HG02623 (cell line): ENCODE measurements around the gene PHYHIPL.

Experiments used
- ATAC-seq: cut with Tn5 transposase; IDR thresholded peaks from one replicate; pipeline ENCODE4 v1.9.1; 2021; ENCODE audit warnings: moderate library complexity; ENCODE audit not compliant: unreplicated experiment

PHYHIPL gene

DNA sequence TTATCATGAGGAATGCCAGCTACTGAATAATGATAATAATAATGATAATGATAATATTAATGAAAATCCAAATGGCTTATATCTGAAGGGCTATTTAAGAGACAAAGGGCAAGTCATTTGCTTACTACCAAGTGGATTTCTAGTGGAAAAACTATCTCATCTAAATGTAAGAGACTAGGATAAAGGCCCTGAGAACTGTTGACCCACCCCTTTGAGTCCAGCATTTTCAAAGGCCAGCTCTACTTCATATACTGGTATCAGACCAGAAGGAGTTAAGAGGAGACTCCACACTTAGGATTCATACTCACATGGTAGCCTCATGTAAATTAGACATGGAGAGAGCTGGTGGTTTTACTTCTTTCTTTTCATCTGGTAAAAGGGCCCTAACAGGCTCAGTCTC lies 76.0 kb downstream of the PHYHIPL start:
- ATAC-seq = no peak

DNA sequence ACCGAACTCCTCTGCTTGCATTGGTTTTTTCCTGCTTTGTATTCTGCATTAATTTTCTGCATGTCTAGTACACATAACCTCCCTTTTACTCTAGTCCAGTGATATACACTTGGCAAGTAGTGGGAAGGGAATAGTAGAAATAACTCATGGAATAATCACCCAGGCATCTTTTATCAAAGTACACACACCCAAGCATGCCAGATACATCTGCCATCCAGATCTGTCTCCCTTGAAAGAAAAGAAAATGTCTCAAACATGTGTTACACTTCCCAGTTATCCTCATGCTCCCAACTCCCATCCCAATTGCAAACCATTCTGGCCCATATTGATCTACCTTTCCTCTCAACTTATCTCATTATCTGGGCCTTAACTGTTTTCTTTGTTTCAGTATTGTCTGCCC lies 79.0 kb downstream of the PHYHIPL start:
- ATAC-seq = no peak

DNA sequence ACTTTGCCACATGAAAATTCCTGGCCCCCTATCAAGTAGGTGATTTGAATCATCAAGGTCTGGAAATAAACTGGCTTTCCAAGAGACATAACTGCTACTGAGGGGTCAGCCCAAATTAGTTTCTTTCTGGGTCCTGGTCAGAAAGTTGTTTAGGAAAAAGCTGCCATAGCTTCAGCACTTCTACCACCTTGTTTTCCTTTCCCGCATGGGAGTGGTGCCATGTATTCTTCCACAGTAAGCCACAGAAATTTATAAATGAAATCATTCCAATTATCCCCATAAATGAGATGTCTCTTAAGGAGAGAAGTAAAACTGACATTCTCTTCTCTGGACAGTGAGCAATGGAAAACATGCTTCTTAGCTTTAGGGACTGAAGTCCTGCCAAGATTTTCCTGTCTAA lies 80.8 kb downstream of the PHYHIPL start:
- no peak for ATAC-seq

GRCh38 chr10:59258890-59259289 lies 82.4 kb downstream of the PHYHIPL start:
- no peak for ATAC-seq

- ATAC-seq = no peak
Observed at GRCh38 chr10:59265141-59265540, 88.7 kb downstream of the PHYHIPL start.

DNA sequence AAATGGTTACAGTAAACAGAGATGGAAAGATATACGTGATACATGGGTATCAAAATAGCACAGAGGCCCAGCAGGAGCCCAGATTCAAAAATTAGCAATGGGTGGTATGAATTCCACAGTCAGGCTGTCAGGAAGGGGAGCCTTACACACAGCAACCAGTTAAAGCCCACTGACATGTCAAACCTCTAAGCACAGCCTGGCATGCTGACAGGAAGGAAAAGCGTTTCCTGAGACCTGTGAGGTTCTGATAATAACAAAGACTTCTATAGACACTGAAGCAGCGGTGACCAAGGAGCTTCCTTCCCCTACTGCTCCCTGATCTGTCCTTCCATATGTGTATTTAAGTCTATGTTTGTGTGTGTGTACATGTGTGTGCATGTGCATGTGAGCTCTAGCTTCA lies 89.9 kb downstream of the PHYHIPL start:
- ATAC-seq = no peak

DNA sequence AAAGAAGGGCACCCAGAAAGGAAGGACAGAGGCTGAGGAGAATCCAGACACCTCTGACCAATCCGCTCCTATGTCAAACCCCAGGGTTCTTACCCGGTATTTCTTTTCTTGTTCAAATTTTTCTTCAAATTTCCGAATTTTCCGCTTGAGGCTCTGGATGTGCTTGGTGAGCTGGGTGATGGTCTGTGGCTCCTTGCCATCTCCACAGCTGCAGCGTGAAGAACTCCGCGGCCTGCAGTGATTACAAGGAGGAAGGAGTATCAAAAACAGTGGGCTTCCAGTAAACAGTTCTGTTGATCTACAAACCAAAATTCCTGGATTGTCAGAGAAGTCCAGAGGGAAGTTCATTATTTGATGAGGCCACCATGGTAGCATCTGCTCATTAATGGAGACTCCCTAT lies 92.0 kb downstream of the PHYHIPL start:
- ATAC-seq = no peak

GRCh38 chr10:59269651-59270050 lies 93.2 kb downstream of the PHYHIPL start:
- ATAC-seq = no peak

GRCh38 chr10:59270492-59270891 lies 94.0 kb downstream of the PHYHIPL start:
- no peak for ATAC-seq

DNA sequence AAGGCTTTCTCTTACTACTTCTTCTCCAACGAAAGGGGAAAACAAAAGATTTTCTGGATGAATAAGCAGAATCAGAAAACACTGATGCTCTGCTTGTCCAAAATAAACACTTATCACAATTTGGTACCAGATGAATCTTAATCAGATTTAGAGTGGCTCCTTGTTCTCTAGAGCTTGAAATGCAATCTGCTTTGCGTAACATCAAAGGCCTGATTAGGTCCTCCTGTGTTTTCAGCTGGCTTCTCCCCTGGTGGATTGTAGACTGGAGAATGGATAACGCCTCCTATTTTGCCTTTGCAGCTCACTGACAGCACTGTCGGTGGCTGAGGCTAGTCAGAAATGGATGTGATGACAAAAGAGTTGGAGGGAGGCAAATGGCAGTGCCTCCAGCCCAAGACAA lies 94.7 kb downstream of the PHYHIPL start:
- ATAC-seq = no peak

- ATAC-seq = no peak
Observed at GRCh38 chr10:59272061-59272460, 95.6 kb downstream of the PHYHIPL start.

DNA sequence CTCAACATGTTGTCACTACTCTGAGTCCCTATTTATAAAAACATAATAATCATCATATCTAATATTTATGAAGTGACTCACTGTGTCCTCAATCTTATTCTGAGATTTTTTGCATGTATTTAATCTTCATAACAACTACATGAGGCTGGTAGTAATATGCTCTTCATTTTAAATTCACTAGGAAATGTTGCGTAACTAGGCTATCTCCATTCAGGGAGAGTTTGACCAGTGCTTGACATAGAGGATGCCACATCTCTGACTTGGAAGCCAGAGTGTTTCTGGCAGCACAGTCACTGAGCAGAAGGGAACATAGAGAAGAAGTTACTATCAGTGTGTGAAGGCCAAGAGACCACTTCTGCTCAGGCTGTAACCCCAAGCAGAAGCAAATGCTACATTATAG lies 97.0 kb downstream of the PHYHIPL start:
- no peak for ATAC-seq

DNA sequence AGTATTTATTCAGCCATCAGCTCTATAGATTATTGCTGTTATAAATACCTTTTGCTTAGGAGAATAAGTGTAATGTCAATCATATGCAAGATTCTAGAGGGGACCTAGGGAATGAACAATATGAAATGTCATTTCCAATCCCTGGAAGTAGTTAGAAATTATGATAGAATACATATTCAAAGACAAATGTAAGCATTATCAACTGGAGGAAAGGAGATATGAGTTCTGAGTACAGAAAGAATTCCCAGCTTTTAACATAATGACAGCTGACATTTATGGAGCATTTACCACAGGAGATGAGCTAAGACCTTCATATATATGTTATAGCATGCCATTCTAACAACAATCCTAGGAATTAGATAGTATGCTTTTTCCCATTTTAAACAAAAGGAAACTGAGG lies 99.7 kb downstream of the PHYHIPL start:
- no peak for ATAC-seq

DNA sequence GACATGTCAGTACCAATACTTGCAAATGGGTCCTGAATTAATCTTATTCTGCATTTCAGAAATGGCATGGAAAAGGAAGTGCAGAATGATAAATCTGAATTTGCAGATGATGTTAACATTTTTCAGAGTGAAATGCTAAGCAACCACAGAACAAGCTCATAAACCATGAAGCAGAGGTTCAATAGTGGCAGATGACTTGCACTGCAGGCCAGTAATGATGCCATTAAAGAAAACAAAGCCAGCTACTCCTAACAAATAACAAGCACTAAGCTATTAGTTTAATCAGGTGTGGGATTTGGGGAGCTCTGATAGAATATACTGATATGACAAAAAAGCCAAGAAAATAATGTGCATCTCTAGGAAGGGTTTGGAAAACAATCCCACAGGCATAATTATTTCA lies 100.5 kb downstream of the PHYHIPL start:
- no peak for ATAC-seq

GRCh38 chr10:59279476-59279875 lies 103.0 kb downstream of the PHYHIPL start:
- ATAC-seq = no peak

DNA sequence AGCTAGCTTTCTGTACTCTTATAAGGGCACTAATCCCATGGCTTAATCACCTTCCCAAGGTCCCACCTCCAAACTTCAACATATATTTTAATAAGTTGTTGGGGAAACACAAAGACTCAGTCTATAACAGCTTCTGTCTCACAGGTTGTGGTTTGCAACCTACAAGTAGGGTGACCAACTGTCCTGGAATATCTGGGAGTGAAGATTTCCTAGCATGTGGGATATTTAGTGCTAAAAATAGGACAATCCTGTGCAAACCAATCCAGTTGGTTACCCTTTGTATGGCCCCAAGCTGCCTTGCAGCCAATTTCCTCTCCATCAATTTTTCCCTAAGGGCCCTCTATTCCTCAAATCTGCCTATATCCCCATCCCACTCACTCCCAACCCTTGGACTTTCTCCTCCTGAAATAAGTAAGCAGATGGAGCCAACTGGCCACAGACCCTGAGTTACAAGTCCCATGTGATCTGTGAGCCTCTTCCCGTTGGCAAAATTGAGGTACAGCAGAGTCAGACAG lies 103.6 kb downstream of the PHYHIPL start:
- no peak for ATAC-seq

- ATAC-seq = no peak
Observed at GRCh38 chr10:59281861-59282260, 105.4 kb downstream of the PHYHIPL start.

DNA sequence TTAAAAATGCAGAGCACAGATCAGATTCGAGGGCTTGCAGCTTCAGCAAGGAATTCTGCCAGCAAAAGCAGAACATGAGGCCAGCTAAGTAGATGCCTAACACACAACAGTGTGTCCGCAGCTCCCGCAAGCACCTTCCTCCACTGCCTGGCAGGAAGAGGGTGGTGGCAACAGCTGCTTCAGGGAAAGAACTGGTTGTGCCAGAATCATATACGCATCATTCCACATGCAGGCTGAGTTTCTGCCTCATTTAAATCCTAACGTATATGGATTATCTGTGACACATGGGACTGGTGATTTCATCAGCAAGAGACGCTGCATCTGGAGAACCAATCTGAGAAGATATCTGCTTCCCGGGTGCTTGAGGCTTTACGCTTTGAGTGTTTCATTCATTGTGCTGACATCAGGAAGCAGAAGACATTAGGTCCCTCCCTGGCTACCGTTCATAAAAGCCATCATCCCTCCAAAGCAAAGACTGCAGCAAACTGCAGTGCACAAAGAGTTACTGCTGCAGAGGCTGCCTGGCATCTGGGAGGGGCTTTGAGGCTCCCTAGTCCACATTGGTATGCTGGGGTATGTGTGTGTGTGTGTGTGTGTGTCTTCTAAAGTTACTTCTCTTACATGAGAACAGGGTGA lies 107.1 kb downstream of the PHYHIPL start:
- no peak for ATAC-seq

DNA sequence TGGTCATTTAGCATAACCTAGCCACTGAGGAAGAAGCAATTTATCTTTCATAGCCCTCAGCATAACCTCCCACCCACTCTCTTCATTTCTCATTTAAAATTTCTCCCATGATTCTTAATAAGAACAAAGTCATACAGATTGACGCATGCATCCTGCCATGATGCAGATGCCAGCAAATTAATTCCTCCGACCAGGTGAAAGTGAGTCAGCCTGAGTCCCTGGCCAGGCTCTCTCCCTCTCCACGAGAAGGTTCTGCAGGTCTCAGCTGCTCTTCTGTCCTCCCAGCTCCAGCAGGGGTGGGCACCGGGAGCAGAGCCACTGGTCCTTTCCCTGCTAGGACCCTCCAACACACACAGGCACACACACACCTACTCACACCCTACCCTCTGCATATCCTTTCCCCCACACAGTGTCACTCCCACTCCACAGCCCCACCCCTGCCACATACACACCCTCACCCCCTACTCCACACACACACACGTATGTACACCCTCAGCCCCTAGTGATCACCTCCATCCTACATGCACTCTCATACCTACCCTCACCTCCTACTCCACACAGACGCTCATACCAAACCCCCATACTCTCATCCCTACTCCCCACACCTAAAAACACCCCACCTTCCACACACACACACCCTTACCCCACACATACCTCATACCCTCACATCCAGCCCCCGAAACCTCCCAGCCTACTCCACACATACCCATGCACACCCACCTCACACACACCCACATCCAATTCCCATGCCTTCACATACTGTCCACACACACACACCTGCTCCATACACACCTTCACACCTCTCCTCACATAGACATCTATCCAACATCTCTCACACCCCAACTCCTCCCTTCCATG lies 107.9 kb downstream of the PHYHIPL start:
- ATAC-seq = no peak

- ATAC-seq = no peak
Observed at GRCh38 chr10:59285073-59285472, 108.6 kb downstream of the PHYHIPL start.

- ATAC-seq = no peak
Observed at GRCh38 chr10:59285848-59286247, 109.4 kb downstream of the PHYHIPL start.

DNA sequence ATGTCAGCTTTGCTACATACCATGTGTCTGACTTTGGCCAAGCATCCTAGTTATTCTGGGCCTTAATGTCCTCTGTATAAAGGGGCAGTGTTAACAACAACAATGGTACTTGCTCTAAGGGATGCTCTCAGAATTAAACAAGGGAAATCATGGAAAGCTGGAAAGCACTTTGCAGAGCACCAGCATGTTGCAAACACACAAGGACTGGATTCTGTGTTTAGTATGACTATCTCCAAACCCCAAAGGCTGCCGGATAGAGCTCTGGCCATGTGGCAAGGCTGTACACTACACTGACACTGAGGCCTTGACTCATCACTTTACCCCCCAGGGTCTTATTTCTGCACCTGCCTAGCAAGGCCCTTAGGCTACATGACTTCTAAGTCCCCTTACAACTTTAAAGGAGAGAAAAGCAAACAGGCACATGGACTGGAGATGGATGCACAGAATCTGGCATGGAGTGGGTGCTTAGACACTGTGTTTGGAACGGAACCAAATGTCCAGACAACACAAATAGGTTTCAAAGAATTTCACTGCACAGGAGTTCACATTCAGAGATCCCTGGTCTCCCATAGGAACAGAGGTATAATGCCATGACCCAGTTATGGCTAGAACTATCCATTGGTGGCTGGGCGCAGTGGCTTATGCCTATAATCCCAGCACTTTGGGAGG lies 111.3 kb downstream of the PHYHIPL start:
- ATAC-seq = no peak
